GM12892 (cell line): Measurements from ENCODE around the gene CYP2E1.
"Not testable (repeated sequence)": the region's sequence is repeated elsewhere in the genome, so short reads cannot be mapped to it uniquely, and the experiment has no call there.

Source experiments
- DNase-seq: peaks from one replicate; pipeline ENCODE4 v3.0.0; 2011; ENCODE audit not compliant: insufficient read length
- FAIRE-seq: peaks from 2 replicates; lab custom pipeline; 2011; peaks lifted over from hg19 to GRCh38; lab: Jason Lieb, UNC
- POLR2A ChIP-seq: IDR thresholded peaks from 2 replicates; pipeline ENCODE4 v1.6.1; 2011; ENCODE audit warnings: low read depth, low read length, control low read depth
- POLR2AphosphoS5 ChIP-seq: IDR thresholded peaks from 2 replicates; pipeline ENCODE4 v1.6.1; 2011; ENCODE audit warnings: low read depth, low read length, control low read depth
- TAF1 ChIP-seq: IDR thresholded peaks from 2 replicates; pipeline ENCODE4 v1.6.1; 2011; ENCODE audit warnings: low read depth, mild to moderate bottlenecking, control low read depth, low read length, borderline replicate concordance

CYP2E1 gene

DNA sequence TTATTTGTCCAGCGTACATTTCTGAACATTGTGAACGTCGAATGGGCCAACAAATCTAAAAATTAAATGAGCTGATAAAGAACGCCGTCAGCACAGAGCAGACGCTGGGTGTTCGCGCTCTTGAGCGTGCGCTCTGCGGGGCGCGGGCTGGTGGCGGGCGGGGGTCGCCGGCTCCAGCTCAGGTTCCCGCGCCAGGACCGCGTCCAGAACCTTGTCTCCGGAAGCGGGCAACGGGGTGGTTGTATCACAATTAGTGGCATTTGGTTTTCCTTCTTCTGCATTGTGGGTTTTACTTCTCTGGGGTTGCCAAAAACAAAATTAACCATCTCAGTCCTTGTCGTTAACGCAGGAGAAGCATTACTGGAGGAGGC, 2.4 kb downstream of the CYP2E1 start:
- no peak for TF ChIP-seq TAF1
- TF ChIP-seq POLR2AphosphoS5 = no peak
- FAIRE-seq (no peak), DNase-seq (no peak)

DNA sequence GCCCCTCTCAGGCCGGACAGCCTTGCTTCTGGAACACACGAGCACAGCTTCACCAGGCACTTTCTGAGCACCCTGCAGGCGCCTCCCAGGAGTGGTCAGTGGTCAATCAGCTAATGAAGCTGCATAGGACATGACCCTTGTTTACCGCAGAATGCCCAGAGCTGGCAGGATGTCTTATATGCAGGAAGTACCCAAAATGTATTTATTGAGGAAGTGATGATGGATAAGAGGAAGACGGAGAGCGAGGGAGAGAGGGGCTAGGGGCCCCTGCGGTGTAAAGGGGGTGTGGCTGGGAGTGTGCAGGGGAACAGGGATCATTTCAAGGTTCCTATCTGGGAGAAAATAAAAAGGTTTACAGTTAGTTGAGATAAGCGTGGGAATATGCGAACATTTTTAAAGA, 3.3 kb downstream of the CYP2E1 start:
- no peak for DNase-seq
- no peak for FAIRE-seq
- no peak for TF ChIP-seq POLR2A
- no peak for TF ChIP-seq TAF1
- TF ChIP-seq POLR2AphosphoS5 = no peak

DNA sequence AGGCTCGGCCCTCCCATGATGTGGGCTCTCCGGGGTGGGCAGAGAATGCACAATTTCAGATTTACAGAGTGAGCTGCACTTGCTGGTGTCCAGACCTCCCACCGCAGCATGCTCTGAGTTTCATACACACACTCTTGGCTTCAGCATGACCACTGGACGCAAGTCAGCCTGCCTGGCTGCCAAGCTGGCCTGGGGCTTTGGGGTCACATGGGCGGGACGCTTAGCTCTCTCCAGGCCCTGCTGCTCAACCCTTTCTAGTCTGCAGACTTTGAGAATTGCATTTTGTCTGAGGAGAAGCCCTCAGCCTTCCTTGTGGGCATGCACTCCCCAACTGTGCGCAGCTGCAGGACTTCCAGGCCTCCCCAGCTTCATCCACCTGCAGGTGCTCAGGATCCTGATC, 5.7 kb downstream of the CYP2E1 start:
- no peak for DNase-seq
- no peak for FAIRE-seq
- TF ChIP-seq TAF1 (no peak), POLR2A (no peak), POLR2AphosphoS5 (no peak)

DNA sequence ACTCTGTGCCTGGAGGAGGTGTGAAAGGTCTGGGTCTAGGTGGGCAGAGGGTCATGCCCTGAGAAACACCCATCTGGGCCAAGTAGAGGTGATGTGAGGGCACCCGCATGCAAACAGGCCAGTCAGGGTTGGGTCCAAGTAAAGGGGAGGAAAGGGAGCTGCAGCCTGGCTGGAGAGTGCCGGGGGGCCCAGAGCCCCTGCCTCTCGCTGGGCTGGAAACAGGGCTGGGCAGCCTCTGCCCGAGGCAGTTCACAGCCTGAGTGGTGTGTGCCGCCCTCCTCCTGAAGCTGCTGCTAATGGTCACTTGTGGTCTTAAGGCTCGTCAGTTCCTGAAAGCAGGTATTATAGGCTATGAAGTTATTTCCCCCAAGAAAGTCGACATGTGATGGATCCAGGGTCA, 7.3 kb downstream of the CYP2E1 start:
- TF ChIP-seq POLR2A = no peak
- no peak for TF ChIP-seq POLR2AphosphoS5
- TF ChIP-seq TAF1 = no peak
- FAIRE-seq (no peak), DNase-seq (no peak)

DNA sequence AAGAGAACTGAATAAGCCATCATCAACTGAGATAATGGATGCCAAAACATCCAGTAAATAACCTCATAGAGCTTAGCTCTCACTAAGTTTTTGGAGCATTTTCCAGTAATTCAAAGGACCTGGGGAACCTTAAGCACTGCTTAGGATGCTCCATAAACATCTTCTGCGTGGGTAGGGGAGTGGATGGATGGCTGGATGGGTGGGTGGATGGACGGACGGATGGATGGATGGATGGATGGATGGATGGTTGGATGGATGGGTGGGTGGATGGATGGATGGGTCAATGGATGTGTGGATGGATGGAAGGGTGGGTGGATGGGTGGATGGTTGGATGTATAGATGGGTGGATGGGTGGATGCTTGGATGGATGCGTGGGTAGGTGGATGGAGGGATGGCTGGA, 9.0 kb downstream of the CYP2E1 start:
- FAIRE-seq = no peak
- DNase-seq = no peak
- TF ChIP-seq POLR2A = no peak
- no peak for TF ChIP-seq POLR2AphosphoS5
- no peak for TF ChIP-seq TAF1

DNA sequence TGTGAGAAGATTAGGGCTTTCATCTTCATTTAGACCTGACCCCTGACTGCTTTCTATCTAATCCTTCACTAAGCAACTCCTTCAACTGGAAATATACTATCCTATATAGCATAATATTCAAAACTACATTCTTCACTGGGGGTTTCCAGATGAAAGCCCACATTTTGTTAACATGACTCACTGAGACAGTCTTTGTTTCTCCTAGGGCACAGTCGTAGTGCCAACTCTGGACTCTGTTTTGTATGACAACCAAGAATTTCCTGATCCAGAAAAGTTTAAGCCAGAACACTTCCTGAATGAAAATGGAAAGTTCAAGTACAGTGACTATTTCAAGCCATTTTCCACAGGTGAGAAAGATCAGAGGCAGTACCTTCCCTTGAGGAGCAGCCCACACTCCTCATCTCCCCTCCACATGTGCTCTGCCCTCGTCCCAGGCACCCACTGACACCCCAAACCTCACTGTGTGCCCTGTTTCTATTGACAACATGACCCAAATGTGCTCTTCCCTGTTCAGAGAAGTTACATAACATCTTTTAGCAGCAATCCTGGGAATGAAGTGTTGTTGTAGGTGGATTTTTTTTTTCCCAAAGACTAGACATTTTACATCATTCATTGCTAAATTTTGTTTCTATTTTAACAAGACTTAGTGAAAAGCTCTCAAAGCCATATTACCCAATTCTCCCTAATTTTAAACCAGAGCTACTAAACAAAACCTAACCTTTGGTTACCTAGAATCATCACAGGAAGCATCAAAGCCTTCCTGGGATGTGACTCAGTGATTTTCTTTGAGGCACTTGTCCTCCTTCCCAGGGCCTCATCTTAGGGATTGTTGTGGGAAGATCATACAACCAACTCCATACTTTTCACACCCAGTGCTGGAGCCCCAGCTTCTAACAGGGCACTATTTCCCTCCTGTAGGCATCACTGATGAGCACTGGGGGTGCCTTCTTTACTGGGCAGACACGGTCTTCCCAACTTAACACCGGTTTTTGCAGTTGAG, 10.7 kb downstream of the CYP2E1 start:
- TF ChIP-seq TAF1 = no peak
- TF ChIP-seq POLR2AphosphoS5 = no peak
- no peak for TF ChIP-seq POLR2A
- FAIRE-seq (no peak), DNase-seq (no peak)

DNA sequence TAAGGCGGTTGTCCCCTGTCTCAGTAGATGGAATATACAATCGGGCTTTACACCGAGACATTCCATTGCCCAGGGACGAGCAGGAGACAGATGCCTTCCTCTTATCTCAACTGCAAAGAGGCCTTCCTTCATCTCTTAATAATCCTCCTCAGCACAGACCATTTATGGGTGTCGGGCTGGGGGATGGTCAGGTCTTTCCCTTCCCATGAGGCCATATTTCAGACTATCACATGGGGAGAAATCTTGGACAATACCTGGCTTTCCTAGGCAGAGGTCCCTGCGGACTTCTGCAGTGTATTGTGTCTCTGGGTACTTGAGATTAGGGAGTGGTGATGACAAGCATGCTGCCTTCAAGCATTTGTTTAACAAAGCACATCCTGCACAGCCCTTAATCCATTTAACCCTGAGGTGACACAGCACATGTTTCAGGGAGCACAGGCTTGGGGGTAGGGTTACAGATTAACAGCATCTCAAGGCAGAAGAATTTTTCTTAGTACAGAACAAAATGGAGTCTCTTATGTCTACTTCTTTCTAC, 14.3 kb downstream of the CYP2E1 start:
- not testable (repeated sequence) for DNase-seq, FAIRE-seq

DNA sequence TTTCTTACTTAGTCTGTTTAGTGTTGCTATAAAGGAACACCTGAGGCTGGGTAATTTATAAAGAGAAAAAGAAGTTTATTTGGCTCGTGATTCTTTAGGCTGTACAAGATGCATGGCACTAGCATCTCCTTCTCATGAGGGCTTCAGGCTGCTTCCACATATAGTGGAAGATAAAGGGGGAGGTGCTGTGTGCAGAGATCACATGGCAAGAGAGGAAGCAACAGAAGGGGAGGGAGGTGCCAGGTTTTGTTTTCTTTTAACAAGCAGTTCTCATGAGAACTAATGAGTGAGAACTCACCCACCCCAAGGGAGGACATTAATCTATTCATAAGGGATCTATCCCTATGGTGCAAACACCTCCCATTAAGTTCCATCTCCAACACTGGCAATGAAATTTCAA, 17.3 kb downstream of the CYP2E1 start:
- DNase-seq = no peak
- FAIRE-seq = no peak
- TF ChIP-seq POLR2AphosphoS5 (no peak), POLR2A (no peak), TAF1 (no peak)

DNA sequence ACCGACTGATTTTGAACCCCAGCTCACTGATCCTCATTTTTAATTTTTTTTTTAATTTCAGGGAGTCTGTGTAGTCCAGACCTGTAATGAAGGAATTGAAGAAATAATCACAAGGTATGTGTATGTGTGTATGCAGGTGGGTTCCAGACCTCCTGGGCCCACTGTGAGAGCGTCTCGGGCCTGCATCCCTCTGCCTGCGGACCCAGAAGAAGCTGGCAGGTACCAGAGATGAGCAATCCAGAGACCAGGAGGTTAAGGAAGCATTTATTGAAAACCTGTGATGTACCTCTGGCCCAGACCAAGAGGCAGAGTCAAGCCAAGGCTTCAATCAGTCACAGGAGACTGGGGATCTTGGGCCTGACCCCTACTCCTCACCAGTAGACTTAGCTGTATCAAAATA, 27.4 kb downstream of the CYP2E1 start:
- TF ChIP-seq TAF1 (no peak), POLR2AphosphoS5 (no peak), POLR2A (no peak)
- DNase-seq (no peak), FAIRE-seq (no peak)

DNA sequence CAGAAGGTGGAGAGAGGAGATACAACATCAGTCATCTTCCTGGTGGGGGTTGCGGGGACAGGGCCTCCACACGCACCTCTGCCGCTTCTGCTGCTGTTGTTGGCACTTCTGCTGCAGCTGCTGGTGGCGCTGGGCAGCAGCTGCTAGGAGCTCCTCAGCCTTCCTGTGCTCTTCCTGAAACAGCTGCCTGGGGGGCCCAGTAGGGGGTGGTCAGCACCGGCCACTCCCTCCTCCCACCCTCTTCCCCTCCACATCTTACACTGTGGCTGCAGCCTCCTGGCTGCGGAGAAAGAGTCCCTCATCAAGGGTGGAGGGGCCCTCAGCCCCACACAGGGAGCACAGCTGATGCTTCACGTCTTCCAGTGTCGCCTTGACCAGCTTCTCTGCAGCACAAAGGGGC, 28.4 kb downstream of the CYP2E1 start:
- DNase-seq (no peak), FAIRE-seq (no peak)
- TF ChIP-seq TAF1 (no peak), POLR2A (no peak), POLR2AphosphoS5 (no peak)

DNA sequence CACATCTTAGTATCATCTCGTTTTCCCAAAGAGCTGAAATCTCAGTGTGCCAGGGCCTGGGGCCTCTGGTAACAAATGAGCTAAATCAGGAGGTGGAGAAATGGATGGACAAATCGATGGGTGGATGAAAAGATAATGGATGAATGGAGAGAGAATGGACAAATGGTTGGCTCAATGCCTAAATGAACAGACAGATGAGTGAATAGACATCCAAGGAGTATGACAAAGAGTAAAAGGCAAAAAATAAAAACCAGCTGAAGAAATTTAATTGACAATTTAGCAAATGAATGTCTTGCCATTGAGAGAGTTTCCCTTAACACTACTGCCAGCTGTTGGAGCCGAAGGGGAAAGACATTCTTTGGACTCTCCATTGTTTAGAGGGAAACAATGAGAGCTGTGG, 30.2 kb downstream of the CYP2E1 start:
- FAIRE-seq (no peak), DNase-seq (no peak)
- TF ChIP-seq TAF1 = no peak
- no peak for TF ChIP-seq POLR2A
- no peak for TF ChIP-seq POLR2AphosphoS5

DNA sequence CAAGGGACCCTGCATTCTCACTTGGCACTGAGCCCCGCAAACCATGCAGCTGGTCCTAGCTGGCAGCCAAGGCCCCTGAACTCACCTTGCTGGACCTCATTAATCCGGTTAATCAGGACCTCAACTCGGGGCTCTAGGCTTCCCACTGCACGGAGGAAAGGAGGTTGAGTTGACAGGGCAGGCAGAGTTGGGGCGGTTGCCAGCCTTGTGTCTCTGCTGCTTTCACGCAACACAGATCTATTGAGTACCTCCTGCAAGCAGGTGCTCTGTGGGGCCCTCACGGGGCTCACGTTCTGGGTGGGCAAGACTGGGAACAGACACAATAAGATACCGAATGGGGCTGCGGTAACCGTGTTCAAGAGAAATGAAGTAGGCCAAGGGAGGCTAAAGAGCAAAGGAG, 32.1 kb downstream of the CYP2E1 start:
- DNase-seq (no peak), FAIRE-seq (no peak)
- TF ChIP-seq TAF1 (no peak), POLR2AphosphoS5 (no peak), POLR2A (no peak)
